Thoracic aorta (tissue), 2 donors: ENCODE results near the gene CDK16. TPM values are rescaled to one million over a fixed set of nuclear protein-coding genes. Genes with fewer than 3 reads are reported as not detected.

Source experiments
- ATAC-seq: fragments of 150-250 bp; one replicate; pipeline ENCODE4 v1.8.0; 2017; ENCODE audit warnings: low read depth; ENCODE audit not compliant: insufficient number of reproducible peaks, low FRiP score
- DNase-seq: peaks from one replicate; pipeline ENCODE4 v3.0.0-alpha.2; 2020; ENCODE audit warnings: low spot score
- H3K27ac ChIP-seq, 2 donors: fragments of 200-600 bp; sonication (generic); 1 replicate in 1 of 2; 2 replicates in 1 of 2; pipeline ENCODE4 v1.5.1; 2016; ENCODE audit warnings: mild to moderate bottlenecking in 2 of 2, moderate library complexity in 2 of 2
- H3K27me3 ChIP-seq: fragments of 200-600 bp; sonication (generic); replicated peaks from 2 replicates; pipeline ENCODE4 v1.6.0; 2016; ENCODE audit warnings: mild to moderate bottlenecking; ENCODE audit not compliant: insufficient read depth
- H3K36me3 ChIP-seq: fragments of 200-600 bp; sonication (generic); one replicate; pipeline ENCODE4 v1.5.1; 2016
- H3K4me1 ChIP-seq, 2 donors: fragments of 200-600 bp; sonication (generic); 1 replicate in 1 of 2; 2 replicates in 1 of 2; pipeline versions ENCODE4 v1.5.1 to v1.6.0; 2016; ENCODE audit warnings: low read depth in 2 of 2, mild to moderate bottlenecking in 1 of 2; ENCODE audit not compliant: control insufficient read depth in 1 of 2
- H3K4me3 ChIP-seq: fragments of 200-600 bp; sonication (generic); 2 replicates; pipeline ENCODE4 v1.5.1; 2016; ENCODE audit warnings: mild to moderate bottlenecking
- H3K9me3 ChIP-seq: fragments of 200-600 bp; sonication (generic); 2 replicates; pipeline ENCODE4 v1.5.1; 2016
- total RNA-seq, 2 donors: library from RNA; depleted of rRNA; stranded (reverse); fragments of >200 nt; gene quantifications; one replicate each; pipeline versions ENCODE4 v1.1.0 to v1.2.3, GENCODE V29; 2016
- TF ChIP-seq, protein P1 (sequence below): fragments of 200-600 bp; sonication (generic); IDR thresholded peaks from one replicate; pipeline ENCODE4 v1.5.1; 2019; ENCODE audit warnings: antibody characterized with exemption

CDK16 gene
- total RNA-seq, 2 donors from 2014 or later, result 66.7 to 74.6 TPM

DNA sequence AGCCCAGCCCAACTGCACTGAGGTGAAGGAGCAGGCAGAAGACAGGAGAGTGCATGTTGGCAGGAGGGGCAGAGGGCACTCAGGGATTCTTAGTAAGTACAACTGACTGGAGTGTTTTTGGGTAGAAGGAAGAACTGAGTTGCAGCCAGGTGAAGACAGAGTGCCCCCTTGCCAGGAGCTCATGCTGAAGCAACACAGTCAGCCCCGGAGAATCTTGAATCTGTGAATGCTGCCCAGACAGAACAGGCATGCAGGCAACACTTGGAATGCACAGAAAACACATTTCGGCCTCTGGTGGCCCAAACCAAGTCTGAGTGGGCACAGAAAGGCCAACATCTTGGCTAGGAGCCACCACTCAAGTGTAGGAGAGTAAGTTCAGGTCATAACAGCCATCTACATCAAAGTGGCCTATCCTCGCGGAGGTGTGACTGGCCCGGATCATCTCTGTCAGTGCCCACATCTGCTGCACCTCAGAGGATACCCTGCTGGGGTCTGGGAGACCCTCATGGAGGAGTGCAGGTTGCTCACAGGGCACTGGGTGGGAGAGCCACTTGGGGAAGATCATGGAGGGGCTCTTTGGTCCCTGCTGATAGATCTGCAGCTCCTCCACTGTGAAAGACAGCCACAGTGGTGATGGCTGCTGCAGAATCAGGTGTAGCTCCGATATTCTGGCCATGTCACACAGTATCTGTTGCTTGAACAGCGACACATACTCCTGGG lies 54.7 kb downstream of the CDK16 start:
- Histone ChIP-seq H3K9me3 (no peaks in the 10 kb centered on the region), H3K4me3 (no peak overlapping the region), H3K4me1 (no peaks in the 10 kb centered on the region), H3K36me3 (no peaks in the 10 kb centered on the region), H3K27ac (no peak overlapping the region), H3K27me3 (no peaks in the 10 kb centered on the region)
- DNase-seq (no peak), ATAC-seq (no peak)
- TF ChIP-seq, protein P1, sequence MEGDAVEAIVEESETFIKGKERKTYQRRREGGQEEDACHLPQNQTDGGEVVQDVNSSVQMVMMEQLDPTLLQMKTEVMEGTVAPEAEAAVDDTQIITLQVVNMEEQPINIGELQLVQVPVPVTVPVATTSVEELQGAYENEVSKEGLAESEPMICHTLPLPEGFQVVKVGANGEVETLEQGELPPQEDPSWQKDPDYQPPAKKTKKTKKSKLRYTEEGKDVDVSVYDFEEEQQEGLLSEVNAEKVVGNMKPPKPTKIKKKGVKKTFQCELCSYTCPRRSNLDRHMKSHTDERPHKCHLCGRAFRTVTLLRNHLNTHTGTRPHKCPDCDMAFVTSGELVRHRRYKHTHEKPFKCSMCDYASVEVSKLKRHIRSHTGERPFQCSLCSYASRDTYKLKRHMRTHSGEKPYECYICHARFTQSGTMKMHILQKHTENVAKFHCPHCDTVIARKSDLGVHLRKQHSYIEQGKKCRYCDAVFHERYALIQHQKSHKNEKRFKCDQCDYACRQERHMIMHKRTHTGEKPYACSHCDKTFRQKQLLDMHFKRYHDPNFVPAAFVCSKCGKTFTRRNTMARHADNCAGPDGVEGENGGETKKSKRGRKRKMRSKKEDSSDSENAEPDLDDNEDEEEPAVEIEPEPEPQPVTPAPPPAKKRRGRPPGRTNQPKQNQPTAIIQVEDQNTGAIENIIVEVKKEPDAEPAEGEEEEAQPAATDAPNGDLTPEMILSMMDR, result no peak

DNA sequence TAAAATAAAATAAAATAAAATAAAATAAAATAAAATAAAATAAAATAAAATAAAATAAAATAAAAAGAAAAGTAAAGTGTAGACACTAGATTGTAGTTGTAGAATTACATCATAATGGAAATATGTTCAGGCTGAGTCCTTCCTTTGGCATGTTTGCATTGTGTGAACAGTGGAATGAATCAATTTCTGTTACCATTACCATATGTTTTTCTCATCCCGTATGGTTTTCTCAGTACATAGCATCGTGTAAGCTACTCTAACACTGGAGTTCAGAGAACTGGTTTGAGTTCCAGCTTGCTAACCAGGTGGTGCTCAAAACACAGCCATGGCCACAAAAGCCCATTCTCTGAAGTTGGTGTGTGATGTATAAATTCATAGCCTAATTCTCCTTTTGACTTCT lies 60.2 kb downstream of the CDK16 start:
- H3K4me1 ChIP-seq, result no peaks in the 10 kb centered on the region
- H3K27ac ChIP-seq, result no peak overlapping the region
- DNase-seq (no peak), ATAC-seq (no peak)
- no peaks in the 10 kb centered on the region for H3K27me3 ChIP-seq
- H3K36me3 ChIP-seq, result no peaks in the 10 kb centered on the region
- TF ChIP-seq, protein P1, result no peak
- H3K4me3 ChIP-seq, result no peak overlapping the region
- H3K9me3 ChIP-seq, result no peaks in the 10 kb centered on the region

Other genes starting within 250 kb of the CDK16 start
- gene RGN, start 140.2 kb upstream of the CDK16 start, total RNA-seq, result 10 to 100 TPM; 16.1 to 21.4 TPM
- gene NDUFB11, start 74.0 kb upstream of the CDK16 start, total RNA-seq, result 10 to 100 TPM; 24.0 to 35.3 TPM
- 10 to 100 TPM; 24.1 to 25.2 TPM for gene RBM10, start 73.5 kb upstream of the CDK16 start, total RNA-seq
- 100 to 1,000 TPM; 132 to 133 TPM for gene UBA1, start 24.9 kb upstream of the CDK16 start, total RNA-seq
- 10 to 100 TPM; 50.8 to 68.6 TPM for gene USP11, start 14.3 kb downstream of the CDK16 start, total RNA-seq
- not detected for gene ZNF157, start 151.9 kb downstream of the CDK16 start, total RNA-seq